CD4-positive, alpha-beta T cell (primary cell): ENCODE results near the gene MASP2. TPM values are rescaled to one million over a fixed set of nuclear protein-coding genes. Genes with fewer than 3 reads are reported as not detected.

Experiments used
- ATAC-seq: fragments of 200-7000 bp; cut with Tn5 transposase; one replicate; pipeline ENCODE4 v1.10.0; 2022; ENCODE audit warnings: mild to moderate bottlenecking; ENCODE audit not compliant: poor library complexity
- CTCF ChIA-PET: fragments of 350-600 bp; sonication (Branson Sonifier 250); formaldehyde crosslinking; loops from one replicate; lab custom pipeline; 2021; ENCODE audit warnings: antibody characterized with exemption, inconsistent platforms; lab: Charles Lee
- POLR2A ChIA-PET: fragments of 350-600 bp; sonication (Branson Sonifier 250); formaldehyde crosslinking; loops from one replicate; lab custom pipeline; 2021; ENCODE audit warnings: antibody characterized with exemption, inconsistent platforms; lab: Charles Lee
- DNase-seq, 14 experiments: peaks; one replicate each; pipeline ENCODE4 v3.0.0-alpha.2; 2013 to 2020; ENCODE audit warnings: mixed read lengths in 2 of 14
- H3K27ac ChIP-seq, 2 donors: one replicate each; pipeline versions ENCODE4 v1.5.1 to v1.7.0; 2013; ENCODE audit warnings: low read length in 2 of 2, low read depth in 1 of 2, mild to moderate bottlenecking in 1 of 2
- H3K27me3 ChIP-seq, 2 experiments: 1 replicate in 1 of 2; 2 replicates in 1 of 2; pipeline versions ENCODE4 v1.6.1 to v1.7.0; 2013; ENCODE audit warnings: low read length in 2 of 2, control low read depth in 1 of 2, mild to moderate bottlenecking in 1 of 2, moderate library complexity in 1 of 2; ENCODE audit not compliant: insufficient read depth in 2 of 2, control insufficient read depth in 1 of 2
- H3K36me3 ChIP-seq: one replicate; pipeline ENCODE4 v1.6.1; 2013; ENCODE audit warnings: low read length, control low read depth; ENCODE audit not compliant: insufficient read depth
- H3K4me1 ChIP-seq: one replicate; pipeline ENCODE4 v1.6.1; 2013; ENCODE audit warnings: low read length, control low read depth; ENCODE audit not compliant: insufficient read depth
- H3K4me3 ChIP-seq: one replicate; pipeline ENCODE4 v1.5.1; 2013; ENCODE audit warnings: mild to moderate bottlenecking, low read length, moderate library complexity
- H3K9me3 ChIP-seq, 2 experiments: 1 replicate in 1 of 2; 2 replicates in 1 of 2; pipeline versions ENCODE4 v1.6.1 to v1.7.0; 2013; ENCODE audit warnings: low read length in 2 of 2, mild to moderate bottlenecking in 2 of 2, control low read depth in 1 of 2, moderate library complexity in 1 of 2; ENCODE audit not compliant: control insufficient read depth in 1 of 2, insufficient read depth in 1 of 2
- H3K27ac Mint-ChIP-seq: one replicate; pipeline ENCODE4 v1.8.0; 2020; ENCODE audit warnings: mixed read lengths
- H3K27me3 Mint-ChIP-seq: one replicate; pipeline ENCODE4 v1.8.0; 2021; ENCODE audit warnings: mixed read lengths
- H3K36me3 Mint-ChIP-seq: one replicate; pipeline ENCODE4 v1.8.0; 2021; ENCODE audit warnings: low read depth, mixed read lengths
- H3K4me1 Mint-ChIP-seq: one replicate; pipeline ENCODE4 v1.8.0; 2021; ENCODE audit warnings: low read depth, mixed read lengths
- H3K4me3 Mint-ChIP-seq: one replicate; pipeline ENCODE4 v1.8.0; 2020; ENCODE audit warnings: mild to moderate bottlenecking, mixed read lengths
- H3K9me3 Mint-ChIP-seq: one replicate; pipeline ENCODE4 v1.8.0; 2020; ENCODE audit warnings: mixed read lengths
- intact Hi-C, 2 experiments: fragments of 100-400 bp; cut with DNase I in 1 of 2; cut with micrococcal nuclease in 1 of 2; formaldehyde crosslinking; loops; one replicate each; pipeline versions ENCODE4 v1.15.1 to v1.9.0; 2023 to 2025; cut with DNase I, micrococcal nuclease
- total RNA-seq, 174 experiments: library from RNA in 2 of 174; stranded (reverse) in 2 of 174; gene quantifications; one replicate each; pipeline ENCODE4 v1.2.3 and lab custom pipeline; 2021 to 2026
- TF ChIP-seq, protein P1 (sequence below): fragments of 200-600 bp; IDR thresholded peaks from one replicate; pipeline ENCODE4 v1.8.0; 2022; ENCODE audit warnings: antibody characterized with exemption, mild to moderate bottlenecking

The MASP2 gene
- total RNA-seq, 2 experiments from 2014 or later: 0.27 to 0.53 TPM

DNA sequence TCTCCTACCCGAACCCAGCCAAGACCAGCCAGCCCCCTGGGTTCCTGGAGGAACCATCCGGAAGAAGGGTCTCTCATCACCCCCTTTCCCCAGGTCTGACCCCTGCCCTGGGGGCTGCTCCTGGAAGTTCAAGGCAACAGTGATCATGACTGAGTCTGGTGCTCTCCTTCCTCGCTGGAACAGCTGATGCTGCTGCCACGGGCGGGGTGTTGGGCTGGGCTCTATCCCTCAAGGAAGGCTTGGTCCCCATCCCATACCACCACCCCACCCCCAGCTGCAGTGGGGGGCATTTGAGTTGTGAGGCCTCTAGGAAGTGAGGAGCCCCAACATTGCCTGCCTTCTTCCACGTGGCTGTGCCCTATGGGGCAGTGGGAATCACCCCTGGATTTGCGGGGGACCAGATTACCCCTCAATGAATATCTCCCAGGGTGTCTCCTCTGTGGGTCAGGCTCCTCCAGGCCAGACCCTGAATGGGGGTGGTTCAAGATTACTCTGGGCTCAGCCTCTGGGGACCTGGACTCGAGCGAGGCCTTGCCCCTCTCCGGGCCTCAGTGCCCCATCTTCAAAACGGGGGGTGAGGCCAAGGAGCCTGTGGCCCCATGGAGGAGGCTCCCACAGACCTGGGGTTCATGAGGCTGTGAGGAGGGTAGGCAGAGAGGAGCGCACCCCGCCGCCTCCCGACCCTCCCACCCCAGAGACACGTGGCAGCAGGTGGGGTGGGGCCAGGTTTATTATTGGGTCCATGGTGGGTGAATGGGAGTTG lies 2.8 kb downstream of the MASP2 start:
- intact Hi-C loops: no loop called here
- TF ChIP-seq, protein P1, sequence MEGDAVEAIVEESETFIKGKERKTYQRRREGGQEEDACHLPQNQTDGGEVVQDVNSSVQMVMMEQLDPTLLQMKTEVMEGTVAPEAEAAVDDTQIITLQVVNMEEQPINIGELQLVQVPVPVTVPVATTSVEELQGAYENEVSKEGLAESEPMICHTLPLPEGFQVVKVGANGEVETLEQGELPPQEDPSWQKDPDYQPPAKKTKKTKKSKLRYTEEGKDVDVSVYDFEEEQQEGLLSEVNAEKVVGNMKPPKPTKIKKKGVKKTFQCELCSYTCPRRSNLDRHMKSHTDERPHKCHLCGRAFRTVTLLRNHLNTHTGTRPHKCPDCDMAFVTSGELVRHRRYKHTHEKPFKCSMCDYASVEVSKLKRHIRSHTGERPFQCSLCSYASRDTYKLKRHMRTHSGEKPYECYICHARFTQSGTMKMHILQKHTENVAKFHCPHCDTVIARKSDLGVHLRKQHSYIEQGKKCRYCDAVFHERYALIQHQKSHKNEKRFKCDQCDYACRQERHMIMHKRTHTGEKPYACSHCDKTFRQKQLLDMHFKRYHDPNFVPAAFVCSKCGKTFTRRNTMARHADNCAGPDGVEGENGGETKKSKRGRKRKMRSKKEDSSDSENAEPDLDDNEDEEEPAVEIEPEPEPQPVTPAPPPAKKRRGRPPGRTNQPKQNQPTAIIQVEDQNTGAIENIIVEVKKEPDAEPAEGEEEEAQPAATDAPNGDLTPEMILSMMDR: no peak
- H3K4me3 ChIP-seq: no peak overlapping the region
- no peaks in the 10 kb centered on the region for H3K36me3 Mint-ChIP-seq
- no peaks in the 10 kb centered on the region for H3K9me3 ChIP-seq
- no peak for ATAC-seq
- no peak for DNase-seq
- ChIA-PET POLR2A (no interaction called here), CTCF (no interaction called here)
- peaks cover under 1 to 5% of the 10 kb centered on the region in 2 experiments for H3K27me3 ChIP-seq
- no peak overlapping the region for H3K27ac Mint-ChIP-seq
- H3K27ac ChIP-seq: no peak overlapping the region
- H3K4me1 ChIP-seq: no peaks in the 10 kb centered on the region
- H3K36me3 ChIP-seq: no peaks in the 10 kb centered on the region
- H3K4me3 Mint-ChIP-seq: no peak overlapping the region
- no peaks in the 10 kb centered on the region for H3K4me1 Mint-ChIP-seq
- no peaks in the 10 kb centered on the region for H3K27me3 Mint-ChIP-seq
- H3K9me3 Mint-ChIP-seq: no peaks in the 10 kb centered on the region

GRCh38 chr1:11042995-11043874 lies 3.8 kb downstream of the MASP2 start:
- intact Hi-C loops: no loop called here
- H3K4me3 Mint-ChIP-seq: no peak overlapping the region
- CTCF ChIA-PET: no interaction called here
- Histone ChIP-seq H3K4me3 (no peak overlapping the region), H3K27me3 (peaks cover 2 to 5% of the 10 kb centered on the region in 2 experiments), H3K36me3 (no peaks in the 10 kb centered on the region), H3K4me1 (no peaks in the 10 kb centered on the region), H3K27ac (no peak overlapping the region), H3K9me3 (no peaks in the 10 kb centered on the region)
- TF ChIP-seq, protein P1: no peak
- DNase-seq (no peak), ATAC-seq (no peak)
- H3K36me3 Mint-ChIP-seq: no peaks in the 10 kb centered on the region
- H3K9me3 Mint-ChIP-seq: no peaks in the 10 kb centered on the region
- POLR2A ChIA-PET: no interaction called here
- H3K27me3 Mint-ChIP-seq: no peaks in the 10 kb centered on the region
- no peak overlapping the region for H3K27ac Mint-ChIP-seq
- no peaks in the 10 kb centered on the region for H3K4me1 Mint-ChIP-seq

GRCh38 chr1:11042065-11042464 lies 5.0 kb downstream of the MASP2 start:
- peaks cover 2 to 5% of the 10 kb centered on the region in 2 experiments for H3K27me3 ChIP-seq
- H3K9me3 Mint-ChIP-seq: no peaks in the 10 kb centered on the region
- intact Hi-C loops: no loop called here
- H3K4me1 Mint-ChIP-seq: peaks cover 8% of the 10 kb centered on the region
- TF ChIP-seq, protein P1: no peak
- DNase-seq (no peak), ATAC-seq (no peak)
- no peak overlapping the region for H3K4me3 ChIP-seq
- no peak overlapping the region for H3K27ac ChIP-seq
- ChIA-PET POLR2A (no interaction called here), CTCF (no interaction called here)
- no peaks in the 10 kb centered on the region for H3K36me3 Mint-ChIP-seq
- H3K27me3 Mint-ChIP-seq: peaks cover 6% of the 10 kb centered on the region
- H3K9me3 ChIP-seq: no peaks in the 10 kb centered on the region
- no peak overlapping the region for H3K27ac Mint-ChIP-seq
- no peak overlapping the region for H3K4me3 Mint-ChIP-seq
- peaks cover 5% of the 10 kb centered on the region for H3K4me1 ChIP-seq
- no peaks in the 10 kb centered on the region for H3K36me3 ChIP-seq
